GM21367 (cell line): Measurements from ENCODE around the gene CSRNP3.

Experiments
- ATAC-seq: cut with Tn5 transposase; IDR thresholded peaks from one replicate; pipeline ENCODE4 v1.9.1; 2021; ENCODE audit not compliant: unreplicated experiment

The CSRNP3 gene

DNA sequence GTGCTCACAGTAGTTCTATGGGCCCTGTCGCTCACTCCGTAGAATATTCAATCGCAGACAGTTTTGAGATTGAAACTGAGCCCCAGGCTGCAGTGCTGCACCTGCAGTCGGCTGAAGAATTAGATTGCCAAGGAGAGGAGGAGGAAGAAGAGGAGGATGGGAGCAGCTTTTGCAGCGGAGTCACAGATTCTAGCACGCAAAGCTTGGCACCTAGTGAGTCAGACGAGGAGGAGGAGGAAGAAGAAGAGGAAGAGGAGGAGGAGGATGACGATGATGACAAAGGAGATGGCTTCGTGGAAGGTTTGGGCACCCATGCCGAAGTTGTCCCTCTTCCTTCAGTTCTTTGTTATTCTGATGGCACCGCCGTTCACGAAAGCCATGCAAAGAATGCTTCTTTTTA lies 209.4 kb downstream of the CSRNP3 start:
- no peak for ATAC-seq

- ATAC-seq = no peak
Measured at GRCh38 chr2:165679621-165680020, 210.1 kb downstream of the CSRNP3 start.

DNA sequence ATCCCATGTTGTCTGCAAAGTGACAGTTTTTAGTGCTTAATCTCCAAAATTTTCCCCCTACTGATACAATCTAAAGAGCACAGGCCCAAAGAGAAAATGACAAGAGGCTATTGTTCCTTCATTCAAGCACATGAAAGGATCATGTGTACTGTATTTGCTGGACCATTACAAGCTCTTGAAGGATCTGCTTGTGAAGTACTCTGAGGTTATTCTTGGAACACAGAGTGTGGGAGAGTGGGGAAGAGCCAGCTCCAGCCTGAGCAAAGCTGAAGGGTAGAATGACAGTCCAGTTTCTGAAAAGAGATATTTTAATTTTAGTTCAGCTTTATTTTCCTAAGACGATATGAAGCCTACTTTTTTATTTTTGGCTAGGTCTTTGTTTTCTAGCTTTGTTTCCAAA lies 212.3 kb downstream of the CSRNP3 start:
- no peak for ATAC-seq

GRCh38 chr2:165682546-165682945 lies 213.0 kb downstream of the CSRNP3 start:
- ATAC-seq = no peak

DNA sequence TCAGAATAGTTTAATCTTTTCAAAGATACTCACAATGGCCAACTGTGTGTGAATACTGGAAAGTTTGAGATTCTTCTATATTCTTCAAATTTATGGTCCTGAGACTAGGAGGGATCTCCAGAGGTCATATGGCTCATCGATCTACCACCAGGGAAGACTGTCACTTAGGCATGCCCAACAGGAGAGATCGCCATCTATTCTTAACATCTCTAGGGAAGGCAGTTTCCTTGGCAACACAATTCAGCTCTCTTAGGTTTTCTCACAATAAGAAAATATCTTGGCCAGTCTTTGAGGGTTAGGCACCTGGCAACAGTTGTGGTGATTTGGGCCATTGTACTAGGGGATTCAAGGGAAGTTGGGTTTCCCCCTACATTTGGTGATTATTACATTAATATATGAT lies 217.3 kb downstream of the CSRNP3 start:
- no peak for ATAC-seq

GRCh38 chr2:165687426-165688002 lies 218.0 kb downstream of the CSRNP3 start:
- no peak for ATAC-seq

- no peak for ATAC-seq
Measured at GRCh38 chr2:165691615-165692014, 222.1 kb downstream of the CSRNP3 start.

GRCh38 chr2:165692906-165693305 lies 223.4 kb downstream of the CSRNP3 start:
- ATAC-seq = no peak

DNA sequence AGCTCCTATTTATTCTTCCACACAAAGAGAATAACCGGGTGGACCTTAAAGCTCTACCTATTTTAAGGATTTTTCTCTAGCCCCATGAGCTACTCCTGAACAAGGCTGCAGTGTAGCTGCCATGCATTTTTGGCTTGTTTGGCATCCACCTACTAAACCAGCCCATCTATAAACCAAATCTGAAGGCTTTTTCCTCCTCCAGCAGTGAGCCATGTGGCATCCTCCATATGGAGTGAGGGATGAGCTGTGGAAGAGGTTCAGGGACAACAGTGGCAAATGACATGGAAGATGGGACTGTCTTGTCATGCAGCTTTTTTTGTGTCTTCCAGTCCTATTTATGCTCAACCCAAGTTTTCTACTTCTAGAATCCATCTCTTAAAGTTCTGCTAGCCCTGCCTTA lies 224.3 kb downstream of the CSRNP3 start:
- ATAC-seq = no peak

GRCh38 chr2:165697748-165698443 lies 228.4 kb downstream of the CSRNP3 start:
- no peak for ATAC-seq

DNA sequence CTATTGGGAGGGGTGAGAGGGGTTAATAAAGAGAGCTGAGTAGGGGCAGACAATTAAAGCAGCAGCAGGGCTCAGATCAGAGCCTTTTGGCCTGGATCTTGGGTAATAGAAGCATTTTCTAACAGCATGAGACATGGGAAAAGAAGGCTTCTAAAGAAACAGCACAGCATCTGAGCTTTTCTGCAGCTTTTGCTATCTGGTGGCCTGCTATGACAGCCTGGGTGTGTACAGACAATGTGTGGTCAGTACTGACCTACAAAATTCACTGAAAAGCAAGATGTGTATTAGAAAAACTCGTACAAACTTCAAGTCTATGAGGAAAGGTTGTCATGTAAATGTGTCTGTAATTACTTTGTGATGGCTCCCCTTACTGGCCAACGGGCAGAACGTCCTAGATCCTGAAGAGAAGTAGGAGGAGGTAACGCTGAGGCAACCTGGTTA lies 229.0 kb downstream of the CSRNP3 start:
- ATAC-seq = peak; percentile 74

DNA sequence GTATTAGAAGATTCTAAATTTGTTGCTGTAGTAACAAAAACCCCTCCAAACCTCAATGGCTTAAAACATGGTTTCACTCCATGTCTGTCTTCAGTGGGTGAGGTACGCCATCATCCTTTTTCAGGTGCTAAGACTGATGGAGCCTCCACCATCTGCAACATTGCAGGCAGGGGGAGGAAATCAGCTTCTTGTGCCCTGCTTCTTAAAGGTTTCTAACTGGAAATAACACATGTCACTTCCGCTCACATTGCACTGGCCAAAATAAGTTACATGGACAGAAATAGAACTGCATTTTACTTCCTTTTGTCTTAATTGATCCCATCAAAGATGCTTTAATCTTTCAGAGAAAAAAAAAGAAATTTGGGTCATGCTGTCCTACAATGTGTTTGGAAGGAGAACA lies 230.4 kb downstream of the CSRNP3 start:
- ATAC-seq = no peak

- ATAC-seq = no peak
Measured at GRCh38 chr2:165700531-165700930, 231.0 kb downstream of the CSRNP3 start.

DNA sequence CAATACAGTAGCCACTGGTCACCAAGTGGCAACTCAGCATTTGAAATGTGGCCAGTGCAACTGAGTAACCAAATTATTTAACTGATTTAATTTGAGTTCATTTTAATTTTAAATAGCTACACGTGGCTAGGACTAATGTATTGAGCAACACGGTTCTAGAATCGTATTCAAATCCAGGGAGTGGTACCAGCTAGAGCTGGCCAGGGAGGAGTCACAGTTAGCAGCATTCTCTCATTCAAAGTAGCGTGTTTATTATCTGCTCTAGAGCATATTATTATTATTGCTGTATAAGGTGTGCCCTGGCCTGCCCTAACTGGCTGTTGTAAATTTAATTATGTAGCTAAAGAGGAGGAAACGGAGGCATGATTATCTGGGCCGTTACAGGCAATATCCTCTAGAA lies 231.6 kb downstream of the CSRNP3 start:
- no peak for ATAC-seq

- no peak for ATAC-seq
Measured at GRCh38 chr2:165706960-165707487, 237.5 kb downstream of the CSRNP3 start.

DNA sequence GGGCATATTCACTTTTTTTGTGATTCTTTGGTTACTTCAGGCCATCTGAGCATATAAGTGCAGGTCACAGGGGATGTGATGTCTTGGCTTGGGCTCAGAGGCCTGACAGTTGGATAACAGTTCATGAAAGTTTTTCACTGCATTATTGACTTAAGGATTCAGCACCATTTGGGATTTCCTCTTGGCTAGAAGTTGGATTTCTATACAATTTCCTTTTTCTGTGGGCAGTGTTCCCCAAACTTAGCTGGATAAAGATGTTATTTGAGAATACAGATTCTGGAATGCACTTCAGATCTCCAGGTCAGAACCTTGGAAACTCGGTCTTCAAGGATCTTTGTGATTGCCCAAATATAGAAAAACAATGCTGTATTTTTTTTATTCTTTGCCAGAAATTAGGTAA lies 246.6 kb downstream of the CSRNP3 start:
- ATAC-seq = no peak

DNA sequence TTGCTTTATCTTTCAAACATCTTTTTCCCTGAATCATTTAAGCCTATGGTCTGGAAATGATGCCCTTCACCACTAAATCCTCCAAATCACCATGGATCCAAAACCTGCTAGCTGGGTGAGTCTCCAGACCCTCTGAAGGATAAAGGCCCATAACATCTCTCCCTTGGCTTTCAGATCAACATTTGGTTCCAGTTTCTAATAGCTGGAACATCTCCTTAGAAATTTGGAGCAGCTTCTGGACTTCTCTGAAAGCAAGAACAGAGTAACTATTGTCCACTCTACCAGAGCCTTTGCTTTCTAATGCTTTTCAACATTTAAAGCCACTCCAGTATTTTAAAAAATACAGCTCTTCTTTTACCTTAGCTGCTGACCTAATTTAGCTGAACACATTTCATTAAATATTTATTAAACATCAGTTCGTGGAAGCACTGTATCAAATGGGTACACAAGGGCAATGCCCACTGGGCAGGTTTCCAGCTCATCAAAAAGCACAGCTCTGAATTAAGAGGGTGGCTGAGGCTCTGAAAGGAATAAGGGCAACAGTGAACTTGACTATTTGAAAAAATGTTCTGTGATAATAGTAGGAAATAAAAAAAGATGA lies 249.2 kb downstream of the CSRNP3 start:
- no peak for ATAC-seq

- ATAC-seq = no peak
Measured at GRCh38 chr2:165720511-165720910, 251.0 kb downstream of the CSRNP3 start.

- no peak for ATAC-seq
Measured at GRCh38 chr2:165725421-165725820, 255.9 kb downstream of the CSRNP3 start.
